Natural killer cell treated with Interleukin-12 subunit alpha and Interleukin-12 subunit beta and Interleukin-15 and Interleukin-18, amount 100 ng/mL, for 72 hours (primary cell): ENCODE measurements around the gene JPH3. TPM values are rescaled to one million over a fixed set of nuclear protein-coding genes. Genes with fewer than 3 reads are reported as not detected.

Source experiments
- ATAC-seq, 2 donors: fragments of 150-1000 bp; cut with Tn5 transposase in 1 of 2; sonication (Bioruptor Pico), chemical (Tn5 transposase) in 1 of 2; 2 replicates each; pipeline ENCODE4 v1.10.0; 2021
- DNase-seq: peaks from one replicate; pipeline ENCODE4 v3.0.0; 2022; ENCODE audit warnings: low spot score
- H3K27ac Mint-ChIP-seq, 2 donors: 1 replicate in 1 of 2; 2 replicates in 1 of 2; pipeline ENCODE4 v1.8.0; 2022; ENCODE audit warnings: mixed read lengths in 2 of 2, mild to moderate bottlenecking in 1 of 2, moderate library complexity in 1 of 2
- H3K27me3 Mint-ChIP-seq, 2 donors: 1 replicate in 1 of 2; 2 replicates in 1 of 2; pipeline ENCODE4 v1.8.0; 2022; ENCODE audit warnings: mixed read lengths in 2 of 2
- H3K36me3 Mint-ChIP-seq: one replicate; pipeline ENCODE4 v1.8.0; 2022; ENCODE audit warnings: mixed read lengths
- H3K4me1 Mint-ChIP-seq, 2 donors: 1 replicate in 1 of 2; 2 replicates in 1 of 2; pipeline ENCODE4 v1.8.0; 2022; ENCODE audit warnings: low read depth in 2 of 2, mixed read lengths in 2 of 2, mild to moderate bottlenecking in 1 of 2
- H3K4me3 Mint-ChIP-seq: one replicate; pipeline ENCODE4 v1.8.0; 2022; ENCODE audit warnings: mixed read lengths
- H3K9me3 Mint-ChIP-seq: 2 replicates; pipeline ENCODE4 v1.8.0; 2022; ENCODE audit warnings: mixed read lengths
- total RNA-seq, 2 donors: library from RNA; stranded (reverse); gene quantifications; one replicate each; pipeline ENCODE4 v1.2.3, GENCODE V29; 2022

Gene JPH3
- total RNA-seq = not detected

GRCh38 chr16:87602001-87602775 is at the start of gene JPH3:
Gene JPH3, plus strand, starts transcription at chr16:87602508. Its CDS starts 639 bp downstream, at chr16:87603147.
- Mint-ChIP-seq H3K4me3 (no peak within 1 kb of the TSS), H3K27me3 (peaks cover 31 to 41% of the 10 kb centered on the region in 2 donors), H3K27ac (no peak within 1 kb of the TSS), H3K36me3 (no peaks in the 10 kb centered on the region), H3K9me3 (no peaks in the 10 kb centered on the region), H3K4me1 (peaks cover 0 to 4% of the 10 kb centered on the region in 2 donors)
- no peak for DNase-seq
- no peak for ATAC-seq

GRCh38 chr16:87552772-87553573 is 49.3 kb upstream of the JPH3 start:
- Mint-ChIP-seq H3K4me1 (peaks cover 16 to 18% of the 10 kb centered on the region in 2 donors), H3K4me3 (no peak overlapping the region), H3K36me3 (no peaks in the 10 kb centered on the region), H3K27ac (no peak overlapping the region), H3K27me3 (peaks cover 21 to 33% of the 10 kb centered on the region in 2 donors), H3K9me3 (no peaks in the 10 kb centered on the region)
- DNase-seq (no peak), ATAC-seq (no peak)

GRCh38 chr16:87554754-87555427 is 47.4 kb upstream of the JPH3 start:
- Mint-ChIP-seq H3K9me3 (no peaks in the 10 kb centered on the region), H3K4me3 (no peak overlapping the region), H3K27me3 (peaks cover 23 to 29% of the 10 kb centered on the region in 2 donors), H3K4me1 (peaks cover 4 to 11% of the 10 kb centered on the region in 2 donors), H3K36me3 (no peaks in the 10 kb centered on the region), H3K27ac (no peak overlapping the region)
- no peak for DNase-seq
- ATAC-seq = no peak

- H3K4me3 Mint-ChIP-seq = no peak overlapping the region
- DNase-seq = no peak
Measured at GRCh38 chr16:87555647-87556046, 46.7 kb upstream of the JPH3 start.

GRCh38 chr16:87556941-87557459 is 45.3 kb upstream of the JPH3 start:
- H3K4me1 Mint-ChIP-seq = peaks cover 0 to 12% of the 10 kb centered on the region in 2 donors
- DNase-seq = no peak
- H3K27me3 Mint-ChIP-seq = peaks cover 23 to 25% of the 10 kb centered on the region in 2 donors
- no peaks in the 10 kb centered on the region for H3K9me3 Mint-ChIP-seq
- no peak overlapping the region for H3K27ac Mint-ChIP-seq
- no peaks in the 10 kb centered on the region for H3K36me3 Mint-ChIP-seq
- H3K4me3 Mint-ChIP-seq = no peak overlapping the region
- ATAC-seq = no peak

More at GRCh38 chr16:87555647-87556046, 46.7 kb upstream of the JPH3 start:
- Mint-ChIP-seq H3K36me3 (no peaks in the 10 kb centered on the region), H3K4me1 (peaks cover 0 to 12% of the 10 kb centered on the region in 2 donors), H3K9me3 (no peaks in the 10 kb centered on the region), H3K27ac (no peak overlapping the region), H3K27me3 (peaks cover 23 to 25% of the 10 kb centered on the region in 2 donors)
- no peak for ATAC-seq

GRCh38 chr16:87558682-87559081 is 43.6 kb upstream of the JPH3 start:
- no peak for ATAC-seq
- DNase-seq = no peak
- H3K4me3 Mint-ChIP-seq = no peak overlapping the region
- peaks cover 0 to 15% of the 10 kb centered on the region in 2 donors for H3K4me1 Mint-ChIP-seq
- peaks cover 21 to 25% of the 10 kb centered on the region in 2 donors for H3K27me3 Mint-ChIP-seq
- no peaks in the 10 kb centered on the region for H3K36me3 Mint-ChIP-seq
- H3K27ac Mint-ChIP-seq = no peak overlapping the region
- peaks cover 2% of the 10 kb centered on the region for H3K9me3 Mint-ChIP-seq

GRCh38 chr16:87559945-87560344 is 42.4 kb upstream of the JPH3 start:
- H3K36me3 Mint-ChIP-seq = no peaks in the 10 kb centered on the region
- no peak for DNase-seq
- ATAC-seq = no peak
- H3K27me3 Mint-ChIP-seq = peaks cover 15 to 18% of the 10 kb centered on the region in 2 donors
- no peak overlapping the region for H3K27ac Mint-ChIP-seq
- H3K9me3 Mint-ChIP-seq = peaks cover 11% of the 10 kb centered on the region
- H3K4me3 Mint-ChIP-seq = no peak overlapping the region
- peaks cover 0 to 17% of the 10 kb centered on the region in 2 donors for H3K4me1 Mint-ChIP-seq

GRCh38 chr16:87560428-87561199 is 41.7 kb upstream of the JPH3 start:
- no peak for DNase-seq
- ATAC-seq = peak; percentile 57 to 80
- Mint-ChIP-seq H3K36me3 (no peaks in the 10 kb centered on the region), H3K4me3 (no peak overlapping the region), H3K9me3 (peaks cover 11% of the 10 kb centered on the region), H3K27ac (no peak overlapping the region), H3K4me1 (peaks cover 0 to 17% of the 10 kb centered on the region in 2 donors), H3K27me3 (peaks cover 13 to 15% of the 10 kb centered on the region in 2 donors)

GRCh38 chr16:87561200-87562105 is 40.9 kb upstream of the JPH3 start:
- peaks cover 13 to 15% of the 10 kb centered on the region in 2 donors for H3K27me3 Mint-ChIP-seq
- no peak overlapping the region for H3K27ac Mint-ChIP-seq
- DNase-seq (no peak), ATAC-seq (no peak)
- no peak overlapping the region for H3K4me3 Mint-ChIP-seq
- H3K36me3 Mint-ChIP-seq = no peaks in the 10 kb centered on the region
- peaks cover 11% of the 10 kb centered on the region for H3K9me3 Mint-ChIP-seq
- H3K4me1 Mint-ChIP-seq = peaks cover 0 to 17% of the 10 kb centered on the region in 2 donors

- Mint-ChIP-seq H3K27ac (no peak overlapping the region), H3K4me1 (peaks cover 0 to 17% of the 10 kb centered on the region in 2 donors), H3K27me3 (peaks cover 15% of the 10 kb centered on the region in 2 donors), H3K4me3 (no peak overlapping the region), H3K9me3 (peaks cover 11% of the 10 kb centered on the region), H3K36me3 (no peaks in the 10 kb centered on the region)
- ATAC-seq (no peak), DNase-seq (no peak)
Measured at GRCh38 chr16:87562201-87562600, 40.1 kb upstream of the JPH3 start.

GRCh38 chr16:87563022-87563421 is 39.3 kb upstream of the JPH3 start:
- DNase-seq (no peak), ATAC-seq (no peak)
- Mint-ChIP-seq H3K9me3 (peaks cover 11% of the 10 kb centered on the region), H3K4me3 (no peak overlapping the region), H3K27me3 (peaks cover 13 to 15% of the 10 kb centered on the region in 2 donors), H3K4me1 (peaks cover 0 to 17% of the 10 kb centered on the region in 2 donors), H3K36me3 (no peaks in the 10 kb centered on the region), H3K27ac (no peak overlapping the region)
